K562 (cell line): ENCODE data around the gene MRPL4. TPM values are rescaled to one million over a fixed set of nuclear protein-coding genes. Genes with fewer than 3 reads are reported as not detected.
A peak's percentile ranks its signal among the peaks of the same experiment; 100 is the strongest.

Experiments used
- ATAC-seq: fragments of 200-7000 bp; cut with Tn5 transposase; 3 replicates; pipeline ENCODE4 v1.9.1; 2020; ENCODE audit warnings: moderate library complexity
- BruUV-seq: library from RNA; stranded (reverse); fragments of 400-500 nt; replicated peaks from 2 replicates; lab custom pipeline; 2021; lab: Mats Ljungman, UMichigan
- CTCF ChIA-PET: fragments of 300-600 bp; formaldehyde crosslinking; extraction: SDS; loops from one replicate; lab custom pipeline; 2021; ENCODE audit warnings: low intra/inter-chr PET ratio; lab: Yijun Ruan, JAX
- POLR2A ChIA-PET: fragments of 300-600, 350-650 bp; sonication (Branson Sonifier 250); formaldehyde crosslinking; extraction: SDS; loops from one replicate; lab custom pipeline; 2021; ENCODE audit warnings: antibody characterized with exemption, inconsistent platforms; lab: Yijun Ruan, JAX
- DNase-seq, 4 experiments: peaks; one replicate each; pipeline versions ENCODE4 v3.0.0 to v3.0.0-alpha.2; 2011 to 2018; ENCODE audit warnings: low spot score in 3 of 4, mixed read lengths in 3 of 4; ENCODE audit errors: extremely low read depth in 1 of 4
- FAIRE-seq: peaks from 2 replicates; lab custom pipeline; 2011; peaks lifted over from hg19 to GRCh38; lab: Jason Lieb, UNC
- H2AFZ ChIP-seq: 2 replicates; pipeline ENCODE4 v1.6.0; 2011; ENCODE audit warnings: low read depth, low read length, control low read depth, inconsistent platforms
- H3K27ac ChIP-seq: fragments of 200-600 bp; 3 replicates; pipeline ENCODE4 v1.8.0; 2011; ENCODE audit warnings: low read depth, mild to moderate bottlenecking, control low read depth, inconsistent platforms, low read length, moderate library complexity, mixed read lengths; ENCODE audit errors: extremely low read depth
- H3K27me3 ChIP-seq, 2 experiments: fragments of 300-600 bp in 1 of 2; 2 replicates in 1 of 2; 3 replicates in 1 of 2; pipeline versions ENCODE4 v1.6.0 to v1.8.0; 2011; ENCODE audit warnings: inconsistent platforms in 2 of 2, low read length in 2 of 2, mild to moderate bottlenecking in 1 of 2, mixed read lengths in 1 of 2, moderate library complexity in 1 of 2; ENCODE audit not compliant: control insufficient read depth in 2 of 2, insufficient read depth in 2 of 2
- H3K36me3 ChIP-seq: fragments of 300-600 bp; 3 replicates; pipeline ENCODE4 v1.8.0; 2011; ENCODE audit warnings: mild to moderate bottlenecking, low read length, inconsistent platforms; ENCODE audit not compliant: control insufficient read depth, insufficient read depth
- H3K4me1 ChIP-seq, 2 experiments: fragments of 200-600 bp in 1 of 2; replicated peaks in 1 of 2; 2 replicates in 1 of 2; 3 replicates in 1 of 2; pipeline versions ENCODE4 v1.5.1 to v1.8.0; 2011; ENCODE audit warnings: inconsistent platforms in 2 of 2, low read length in 2 of 2, mild to moderate bottlenecking in 1 of 2, mixed read lengths in 1 of 2, moderate library complexity in 1 of 2; ENCODE audit not compliant: control insufficient read depth in 2 of 2, insufficient read depth in 2 of 2
- H3K4me2 ChIP-seq: 2 replicates; pipeline ENCODE4 v1.6.1; 2011; ENCODE audit warnings: low read length, control low read depth, inconsistent platforms, mixed read lengths; ENCODE audit not compliant: insufficient read depth
- H3K4me3 ChIP-seq: fragments of 200-600 bp; sonication (generic), shearing (Covaris generic); 2 replicates; pipeline ENCODE4 v1.5.1; 2016; ENCODE audit warnings: control low read depth, inconsistent platforms
- H3K79me2 ChIP-seq: fragments of 200-600 bp; 3 replicates; pipeline ENCODE4 v1.8.0; 2011; ENCODE audit warnings: low read length, inconsistent platforms; ENCODE audit not compliant: control insufficient read depth, insufficient read depth
- H3K9ac ChIP-seq, 2 experiments: 2 replicates each; pipeline versions ENCODE4 v1.6.0 to v1.6.1; 2011; ENCODE audit warnings: low read depth in 2 of 2, low read length in 2 of 2, control low read depth in 1 of 2, inconsistent platforms in 1 of 2, mild to moderate bottlenecking in 1 of 2, mixed read lengths in 1 of 2; ENCODE audit not compliant: insufficient read depth in 1 of 2
- H3K9me1 ChIP-seq: one replicate; pipeline ENCODE4 v1.6.0; 2011; ENCODE audit warnings: inconsistent platforms, mild to moderate bottlenecking, low read length, moderate library complexity; ENCODE audit not compliant: control insufficient read depth, insufficient read depth
- H3K9me3 ChIP-seq: replicated peaks from 2 replicates; pipeline ENCODE4 v1.5.1; 2011; ENCODE audit warnings: low read depth, low read length, inconsistent platforms; ENCODE audit not compliant: control insufficient read depth, insufficient read depth
- H4K20me1 ChIP-seq: replicated peaks from 2 replicates; pipeline ENCODE4 v1.6.1; 2011; ENCODE audit warnings: low read length, inconsistent platforms, mixed read lengths; ENCODE audit not compliant: control insufficient read depth, insufficient read depth
- CREB3L1 ChIP-seq: fragments of 450-650 bp; IDR thresholded peaks from 2 replicates; pipeline ENCODE4 v1.6.1; 2014; ENCODE audit warnings: low read depth, mild to moderate bottlenecking, moderate library complexity, borderline replicate concordance
- MXI1 ChIP-seq: IDR thresholded peaks from 2 replicates; pipeline ENCODE4 v1.6.1; 2011; ENCODE audit warnings: low read depth, mild to moderate bottlenecking, improper control_type of control experiment, low read length
- RBM17 ChIP-seq: fragments of 200-400 bp; formaldehyde crosslinking; IDR thresholded peaks from 2 replicates; pipeline ENCODE4 v1.6.1; 2017; ENCODE audit warnings: low read depth, mild to moderate bottlenecking, low read length, borderline replicate concordance
- ZNF121 ChIP-seq: sonication (generic); formaldehyde crosslinking; conservative IDR thresholded peaks from 2 replicates; pipeline ENCODE4 v1.8.0; 2022; ENCODE audit warnings: missing genetic modification reagents
- WGBS: fragments of 100-300 bp; shearing (Covaris generic); methylation state at CpG from one replicate; pipeline ENCODE4 v1.1.6; 2016; ENCODE audit warnings: low coverage, mixed read lengths; ENCODE audit not compliant: insufficient coverage; ENCODE audit errors: missing lambda C conversion rate; 5-methylcytosine and 5-hydroxymethylcytosine counted together
- in situ Hi-C: fragments of 300-500 bp; cut with MboI; formaldehyde crosslinking; loops from 4 replicates; pipeline ENCODE4 v1.15.0; 2018; ENCODE audit warnings: inconsistent platforms, mixed read lengths
- intact Hi-C: fragments of 100-400 bp; cut with micrococcal nuclease; formaldehyde crosslinking; loops from 2 replicates; pipeline ENCODE4 v1.14.2; 2022
- polyA plus RNA-seq, 8 experiments: library from polyadenylated mRNA; depleted of rRNA in 4 of 8; stranded (reverse) in 5 of 8; unstranded in 3 of 8; fragments of >200 nt; fragmentation: Nextera tagmentation in 2 of 8; fragmentation: Illumina TruSeq in 1 of 8; extraction: Ambion mirVana in 2 of 8; extraction: Trizol in 1 of 8; gene quantifications; 2 replicates each; pipeline versions ENCODE4 v1.2.1 to v1.2.3, GENCODE V29; 2011 to 2014; ENCODE audit warnings: inconsistent platforms in 1 of 8, missing spikeins in 1 of 8
- total RNA-seq, 7 experiments: library from RNA; depleted of rRNA in 6 of 7; stranded (reverse); fragments of >200 nt in 6 of 7; fragmentation: Illumina TruSeq in 2 of 7; extraction: Trizol in 2 of 7; gene quantifications; 2 replicates each; pipeline versions ENCODE4 v1.2.1 to v1.2.3, GENCODE V29; 2011 to 2021; ENCODE audit warnings: low replicate concordance in 1 of 7

MRPL4 gene
- total and polyA plus RNA-seq, 9 of the 15 experiments (the other 6 are each of a cell fraction or from before 2014, with no cell fraction given), result 1.4 to 239 (median 64.9) TPM

GRCh38 chr19:10277795-10278589 is 26.0 kb downstream of the MRPL4 start (continued):
- no peak for TF ChIP-seq CREB3L1

GRCh38 chr19:10278935-10279334 is 26.9 kb downstream of the MRPL4 start:
- no peak overlapping the region for H3K4me2 ChIP-seq

More at GRCh38 chr19:10278935-10279334, 26.9 kb downstream of the MRPL4 start:
- Histone ChIP-seq H3K4me3 (no peak overlapping the region), H3K27ac (no peak overlapping the region), H4K20me1 (no peaks in the 10 kb centered on the region), H3K9me1 (no peaks in the 10 kb centered on the region), H3K4me1 (peaks cover 10 to 11% of the 10 kb centered on the region in 2 experiments; a peak in 4 of 5 replicates), H3K27me3 (no peaks in the 10 kb centered on the region), H3K79me2 (peaks cover 8% of the 10 kb centered on the region; the same call in 2 of the 3 replicates), H3K9me3 (no peaks in the 10 kb centered on the region), H3K36me3 (peaks cover 82% of the 10 kb centered on the region; the same call in 2 of the 3 replicates), H3K9ac (no peak overlapping the region), H2AFZ (no peak overlapping the region)
- ChIA-PET POLR2A (interaction anchor here (0.6 to 0.9 kb wide), 3 partner anchors 8 to 252 kb away, joined by 3 to 5 read pairs (median 3); partner anchors contain the start of genes ICAM1 and ICAM5), CTCF (no interaction called here)
- TF ChIP-seq ZNF121 (0 out of 2 replicates have a peak, but pooled peaks have one; percentile 12), RBM17 (no peak), MXI1 (no peak)
- BruUV-seq, result no TSS peak
- FAIRE-seq, result no peak
- in situ Hi-C loops, result no loop called here
- intact Hi-C loops, result no loop called here
- WGBS, result 91% methylated on average over 1 of the region's 1 CpG
- no peak for ATAC-seq
- no peak for DNase-seq
